ENCODE data around the gene STK16. TPM values are rescaled to one million over a fixed set of nuclear protein-coding genes. Genes with fewer than 3 reads are reported as not detected.
"Not testable (repeated sequence)": the region's sequence is repeated elsewhere in the genome, so short reads cannot be mapped to it uniquely, and the experiment has no call there.

The STK16 gene
- total RNA-seq = 10 to 100 TPM; 15.6 to 17.4 TPM
- long read RNA-seq, partial matches to known transcripts = 0 of 7 reads
- long read RNA-seq, other reads (novel, unspliced or antisense) = 2 of 7 reads

GRCh38 chr2:219245148-219245898 lies at the start of gene STK16, which contains the start of gene GLB1L:
STK16 (plus strand) TSS chr2:219245479; CDS start chr2:219246000, 521 bp downstream.
GLB1L (minus strand) TSS chr2:219245444; CDS start chr2:219243573, 1,871 bp downstream.
- intact Hi-C loops (cut with DNase I) = loop anchor here (2.0 to 10.0 kb wide), 2 partner anchors 17 to 49 kb away; partner anchors contain the start of genes ANKZF1 (in 1 of the 2) and ATG9A (in 1 of the 2)
- peak; percentile 96 for DNase-seq
- peak; percentile 93 to 94 for ATAC-seq

- intact Hi-C loops (cut with DNase I) = no loop called here
- ATAC-seq (no peak), DNase-seq (no peak)
These were observed 47.9 kb upstream of the STK16 start for GRCh38 chr2:219197388-219197787.

- intact Hi-C loops (cut with DNase I) = no loop called here
- DNase-seq (no peak), ATAC-seq (no peak)
These were observed 46.3 kb upstream of the STK16 start for GRCh38 chr2:219198974-219199373.

GRCh38 chr2:219199470-219200211 lies 45.6 kb upstream of the STK16 start:
- DNase-seq (no peak), ATAC-seq (peak in 1 of 2 donors; percentile 86)
- intact Hi-C loops (cut with DNase I) = no loop called here

GRCh38 chr2:219200502-219201326 lies 44.6 kb upstream of the STK16 start:
- ATAC-seq; DNase-seq; intact Hi-C loops (cut with DNase I): not testable (repeated sequence)

- DNase-seq; ATAC-seq; intact Hi-C loops (cut with DNase I): not testable (repeated sequence)
These were observed 43.9 kb upstream of the STK16 start for GRCh38 chr2:219201331-219201730.

GRCh38 chr2:219204425-219205164 lies 40.7 kb upstream of the STK16 start:
- intact Hi-C loops (cut with DNase I) = no loop called here
- no peak for DNase-seq
- no peak for ATAC-seq

- intact Hi-C loops (cut with DNase I) = no loop called here
- ATAC-seq (no peak), DNase-seq (no peak)
These were observed 40.1 kb upstream of the STK16 start for GRCh38 chr2:219205165-219205538.

GRCh38 chr2:219205981-219206327 lies 39.3 kb upstream of the STK16 start:
- ATAC-seq = no peak

GRCh38 chr2:219206328-219207133 lies 38.7 kb upstream of the STK16 start, which contains the start of gene ZFAND2B:
ZFAND2B (plus strand) TSS chr2:219206782; CDS start chr2:219206988, 206 bp downstream.
- ATAC-seq (peak; percentile 98), DNase-seq (peak; percentile 96)
- intact Hi-C loops (cut with DNase I) = no loop called here

More at GRCh38 chr2:219205981-219206327, 39.3 kb upstream of the STK16 start:
- intact Hi-C loops (cut with DNase I) = no loop called here
- DNase-seq = no peak

- intact Hi-C loops (cut with DNase I) = no loop called here
- ATAC-seq = no peak
These were observed 38.0 kb upstream of the STK16 start for GRCh38 chr2:219207134-219207883.

GRCh38 chr2:219207884-219208740 lies 37.2 kb upstream of the STK16 start:
- intact Hi-C loops (cut with DNase I) = no loop called here
- ATAC-seq (no peak), DNase-seq (no peak)

More at GRCh38 chr2:219207134-219207883, 38.0 kb upstream of the STK16 start:
- DNase-seq = no peak

- DNase-seq (no peak), ATAC-seq (no peak)
- intact Hi-C loops (cut with DNase I) = no loop called here
These were observed 35.8 kb upstream of the STK16 start for GRCh38 chr2:219209236-219210195.

- intact Hi-C loops (cut with DNase I) = no loop called here
- DNase-seq (no peak), ATAC-seq (no peak)
These were observed 34.9 kb upstream of the STK16 start for GRCh38 chr2:219210196-219210885.

Data from left cardiac atrium (tissue), 4 donors.